ENCODE results near the gene ARHGDIA.

DNA sequence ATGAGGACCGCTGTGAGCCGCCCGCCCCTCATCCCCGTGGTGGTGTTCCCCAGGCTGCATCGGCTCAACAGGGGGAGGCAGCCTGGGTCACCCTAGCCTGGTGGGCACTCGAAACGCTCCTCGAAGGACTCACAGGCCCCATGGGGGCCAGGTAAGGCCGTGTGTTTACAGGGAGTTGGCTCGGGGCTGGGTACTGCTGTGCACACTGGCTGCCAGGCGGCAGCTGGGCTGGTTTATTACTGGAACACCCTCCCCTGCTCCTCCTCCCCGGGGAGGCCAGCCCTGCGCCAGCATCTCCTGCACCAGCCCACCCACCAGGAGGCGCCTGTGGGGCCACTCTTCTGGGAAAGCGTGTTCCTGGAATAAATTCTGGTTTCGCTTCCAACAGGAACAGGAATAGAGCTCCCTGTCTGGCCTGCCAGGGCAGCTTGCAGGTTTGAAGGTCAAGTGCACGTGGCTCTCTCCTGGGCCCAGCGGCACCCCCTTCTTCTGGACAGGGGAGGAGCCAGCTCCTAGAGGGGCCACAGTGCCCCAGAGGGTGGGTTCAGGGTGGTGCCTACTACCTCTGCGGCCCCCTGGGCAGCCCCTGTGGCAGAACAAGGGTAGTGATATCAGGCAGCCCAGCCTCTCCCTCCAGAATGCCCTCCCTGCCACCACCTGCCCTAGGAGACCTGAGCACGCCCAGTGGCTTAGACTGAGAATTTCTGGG lies 49.4 kb downstream of the ARHGDIA start:
- TF ChIP-seq, protein P1, sequence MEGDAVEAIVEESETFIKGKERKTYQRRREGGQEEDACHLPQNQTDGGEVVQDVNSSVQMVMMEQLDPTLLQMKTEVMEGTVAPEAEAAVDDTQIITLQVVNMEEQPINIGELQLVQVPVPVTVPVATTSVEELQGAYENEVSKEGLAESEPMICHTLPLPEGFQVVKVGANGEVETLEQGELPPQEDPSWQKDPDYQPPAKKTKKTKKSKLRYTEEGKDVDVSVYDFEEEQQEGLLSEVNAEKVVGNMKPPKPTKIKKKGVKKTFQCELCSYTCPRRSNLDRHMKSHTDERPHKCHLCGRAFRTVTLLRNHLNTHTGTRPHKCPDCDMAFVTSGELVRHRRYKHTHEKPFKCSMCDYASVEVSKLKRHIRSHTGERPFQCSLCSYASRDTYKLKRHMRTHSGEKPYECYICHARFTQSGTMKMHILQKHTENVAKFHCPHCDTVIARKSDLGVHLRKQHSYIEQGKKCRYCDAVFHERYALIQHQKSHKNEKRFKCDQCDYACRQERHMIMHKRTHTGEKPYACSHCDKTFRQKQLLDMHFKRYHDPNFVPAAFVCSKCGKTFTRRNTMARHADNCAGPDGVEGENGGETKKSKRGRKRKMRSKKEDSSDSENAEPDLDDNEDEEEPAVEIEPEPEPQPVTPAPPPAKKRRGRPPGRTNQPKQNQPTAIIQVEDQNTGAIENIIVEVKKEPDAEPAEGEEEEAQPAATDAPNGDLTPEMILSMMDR (IDR thresholded peaks at IDR 0.05; ENCODE audit: poor library complexity) = peak; percentile 57
- no peak for TF ChIP-seq EZH2 (IDR thresholded peaks at IDR 0.05; ENCODE audit: borderline replicate concordance)
- TF ChIP-seq EZH2phosphoT487 (IDR thresholded peaks at IDR 0.05; ENCODE audit: low read depth, severe bottlenecking, unreplicated experiment) = no peak

All from hepatocyte (in vitro differentiated cells).